GM12873 (cell line): ENCODE data around the gene PLCH1.

Source experiments
- CTCF ChIP-seq: IDR thresholded peaks from 2 replicates; pipeline ENCODE4 v1.5.1; 2012; ENCODE audit warnings: low read depth, mild to moderate bottlenecking, moderate library complexity, low read length, control low read depth; ENCODE audit not compliant: insufficient read depth; ENCODE audit errors: missing control alignments

The PLCH1 gene

GRCh38 chr3:155549087-155549486 lies 195.8 kb downstream of the PLCH1 start:
- TF ChIP-seq CTCF, result no peak

- TF ChIP-seq CTCF, result no peak
Observed at GRCh38 chr3:155548195-155548594, 196.7 kb downstream of the PLCH1 start.

GRCh38 chr3:155535098-155535497 lies 209.8 kb downstream of the PLCH1 start:
- no peak for TF ChIP-seq CTCF

GRCh38 chr3:155528579-155528978 lies 216.3 kb downstream of the PLCH1 start:
- no peak for TF ChIP-seq CTCF

- TF ChIP-seq CTCF, result no peak
Observed at GRCh38 chr3:155525324-155525833, 219.5 kb downstream of the PLCH1 start.

GRCh38 chr3:155520463-155520862 lies 224.4 kb downstream of the PLCH1 start:
- no peak for TF ChIP-seq CTCF

GRCh38 chr3:155519078-155519477 lies 225.8 kb downstream of the PLCH1 start:
- no peak for TF ChIP-seq CTCF
